Measurements from ENCODE around the gene SUV39H1. TPM values are rescaled to one million over a fixed set of nuclear protein-coding genes. Genes with fewer than 3 reads are reported as not detected.
"Not testable (repeated sequence)": the region's sequence is repeated elsewhere in the genome, so short reads cannot be mapped to it uniquely, and the experiment has no call there.

SUV39H1 gene, protein sequence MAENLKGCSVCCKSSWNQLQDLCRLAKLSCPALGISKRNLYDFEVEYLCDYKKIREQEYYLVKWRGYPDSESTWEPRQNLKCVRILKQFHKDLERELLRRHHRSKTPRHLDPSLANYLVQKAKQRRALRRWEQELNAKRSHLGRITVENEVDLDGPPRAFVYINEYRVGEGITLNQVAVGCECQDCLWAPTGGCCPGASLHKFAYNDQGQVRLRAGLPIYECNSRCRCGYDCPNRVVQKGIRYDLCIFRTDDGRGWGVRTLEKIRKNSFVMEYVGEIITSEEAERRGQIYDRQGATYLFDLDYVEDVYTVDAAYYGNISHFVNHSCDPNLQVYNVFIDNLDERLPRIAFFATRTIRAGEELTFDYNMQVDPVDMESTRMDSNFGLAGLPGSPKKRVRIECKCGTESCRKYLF
- 10 to 100 TPM in 1 of 2 experiments, 1 to 10 TPM in 1; 8.7 to 10.2 TPM for total RNA-seq
- 10 to 100 TPM; 12.4 to 15.6 TPM for polyA plus RNA-seq

DNA sequence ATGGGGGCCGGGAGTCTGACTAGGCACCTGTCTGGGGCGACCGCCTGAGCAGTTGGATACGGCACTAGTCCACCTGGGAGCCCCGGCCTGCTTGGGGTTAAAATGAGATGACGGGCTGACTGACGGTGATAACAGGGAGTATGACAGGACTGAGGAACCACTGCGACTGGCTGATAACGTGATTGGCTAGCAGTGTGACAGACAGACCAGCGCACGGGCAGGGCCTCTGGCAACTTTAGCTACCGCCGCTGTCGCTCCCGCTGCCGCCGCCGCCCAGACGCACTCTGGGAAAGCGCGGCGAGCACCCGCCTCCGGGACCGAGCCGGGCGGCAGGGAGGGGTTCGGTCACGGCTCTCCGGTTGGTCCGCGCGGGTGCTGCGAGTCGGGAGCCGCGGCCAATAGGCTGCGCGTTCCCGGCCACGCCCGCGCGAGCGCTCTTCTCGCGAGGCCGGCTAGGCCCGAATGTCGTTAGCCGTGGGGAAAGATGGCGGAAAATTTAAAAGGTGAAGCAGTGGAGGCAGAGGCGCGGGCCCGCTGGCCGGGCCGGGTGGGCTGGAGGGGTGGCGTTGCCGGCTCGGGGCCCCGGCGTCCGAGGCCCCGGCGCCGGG lies at the start of gene SUV39H1:
TSS of gene SUV39H1 (plus strand) at position 434 of the 608 bp plus-strand sequence. CDS start at position 485, 51 bp downstream.
- H3K4me3 Mint-ChIP-seq: peak within 1 kb of the TSS; percentile 88 to 98 (median 90)
- Histone ChIP-seq H3K4me3 (ENCODE audit: low read length in 2 of 2) (peak within 1 kb of the TSS; percentile 48 to 74), H3K27ac (ENCODE audit: low read depth, low read length) (peak within 1 kb of the TSS; percentile 78), H3K9me3 (ENCODE audit: control insufficient read depth in 1 of 2, low read length in 2 of 2) (no peaks in the 10 kb centered on the region), H3K4me1 (ENCODE audit: insufficient read depth, low read length) (peaks cover 19% of the 10 kb centered on the region), H3K27me3 (ENCODE audit: insufficient read depth, low read length) (no peaks in the 10 kb centered on the region), H3K36me3 (ENCODE audit: insufficient read depth, low read length) (peaks cover 18% of the 10 kb centered on the region)
- POLR2A ChIA-PET (ENCODE audit: partially characterized antibody): interaction anchor here (0.6 to 3.9 kb wide), 13 partner anchors 9 to 220 kb away, joined by 3 to 48 read pairs (median 4); partner anchors contain the start of genes HDAC6, SLC35A2 and WAS
- DNase-seq: peak; percentile 86 to 91 (median 89)
- peak within 1 kb of the TSS; percentile 95 to 98 (median 97) for H3K27ac Mint-ChIP-seq
- peaks cover 9 to 28% (median 19%) of the 10 kb centered on the region in 4 donors for H3K4me1 Mint-ChIP-seq
- H3K9me3 Mint-ChIP-seq: no peaks in the 10 kb centered on the region
- CTCF ChIA-PET (ENCODE audit: partially characterized antibody): no interaction called here
- H3K36me3 Mint-ChIP-seq: peaks cover 9 to 25% of the 10 kb centered on the region in 2 donors
- no peaks in the 10 kb centered on the region for H3K27me3 Mint-ChIP-seq
- intact Hi-C loops (cut with micrococcal nuclease): loop anchor here (1.0 to 2.0 kb wide), 4 partner anchors 16 to 105 kb away; no protein-coding TSS in a partner anchor

DNA sequence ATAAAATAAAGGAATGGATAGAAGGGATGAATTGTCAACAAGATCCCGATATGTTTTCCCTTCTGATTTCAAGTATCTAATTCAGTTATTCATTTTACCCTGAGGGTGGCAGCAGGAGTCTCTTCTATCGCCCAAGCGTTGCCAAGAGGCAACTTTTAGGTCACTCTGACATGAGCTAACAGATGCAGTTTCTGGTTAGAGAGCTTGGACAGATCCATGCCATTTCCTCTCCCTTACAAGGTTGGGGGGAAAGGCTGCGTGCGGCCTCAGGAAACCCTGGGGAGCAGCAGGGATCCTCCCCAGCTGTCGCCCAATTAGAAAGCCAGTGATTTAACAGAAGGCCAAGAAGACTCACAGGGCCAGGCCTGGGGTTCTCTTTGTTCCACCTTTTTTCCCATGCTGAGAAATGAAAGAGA lies 48.2 kb upstream of the SUV39H1 start:
- H3K36me3 Mint-ChIP-seq: no peaks in the 10 kb centered on the region
- Histone ChIP-seq H3K4me1 (ENCODE audit: insufficient read depth, low read length) (no peaks in the 10 kb centered on the region), H3K4me3 (ENCODE audit: low read length in 2 of 2) (no peak overlapping the region), H3K9me3 (ENCODE audit: control insufficient read depth in 1 of 2, low read length in 2 of 2) (no peaks in the 10 kb centered on the region), H3K27ac (ENCODE audit: low read depth, low read length) (no peak overlapping the region), H3K36me3 (ENCODE audit: insufficient read depth, low read length) (no peaks in the 10 kb centered on the region), H3K27me3 (ENCODE audit: insufficient read depth, low read length) (no peaks in the 10 kb centered on the region)
- ChIA-PET CTCF (ENCODE audit: partially characterized antibody) (interaction anchor here (0.8 to 3.3 kb wide), 41 partner anchors 8 to 537 kb away, joined by 3 to 23 read pairs (median 5); partner anchors contain the start of genes HDAC6, OTUD5, PIM2 and PQBP1), POLR2A (ENCODE audit: partially characterized antibody) (interaction anchor here (0.8 to 1.8 kb wide), 14 partner anchors 17 to 298 kb away, joined by 3 to 10 read pairs (median 3); partner anchors contain the start of genes HDAC6, PQBP1, SUV39H1 and WAS)
- no peak overlapping the region for H3K4me3 Mint-ChIP-seq
- peak overlapping the region in 4 of 7 donors; percentile 55 to 89 (median 74) for H3K27ac Mint-ChIP-seq
- H3K27me3 Mint-ChIP-seq: no peaks in the 10 kb centered on the region
- intact Hi-C loops (cut with micrococcal nuclease): loop anchor here (1.0 to 10.0 kb wide), 7 partner anchors 88 to 396 kb away; partner anchors contain the start of genes SLC35A2 and TFE3
- peaks cover 0 to 2% (median 0%) of the 10 kb centered on the region in 8 donors for H3K9me3 Mint-ChIP-seq
- peak; percentile 46 to 62 (median 47) for DNase-seq
- H3K4me1 Mint-ChIP-seq: peaks cover 0 to 8% (median 4%) of the 10 kb centered on the region in 4 donors

- no peak for DNase-seq
- intact Hi-C loops (cut with micrococcal nuclease): loop anchor here (2.0 to 10.0 kb wide), 3 partner anchors 88 to 396 kb away; partner anchors contain the start of gene TFE3
- H3K27me3 Mint-ChIP-seq: no peaks in the 10 kb centered on the region
- Histone ChIP-seq H3K27me3 (ENCODE audit: insufficient read depth, low read length) (no peaks in the 10 kb centered on the region), H3K4me1 (ENCODE audit: insufficient read depth, low read length) (no peaks in the 10 kb centered on the region), H3K9me3 (ENCODE audit: control insufficient read depth in 1 of 2, low read length in 2 of 2) (no peaks in the 10 kb centered on the region), H3K36me3 (ENCODE audit: insufficient read depth, low read length) (no peaks in the 10 kb centered on the region), H3K27ac (ENCODE audit: low read depth, low read length) (no peak overlapping the region), H3K4me3 (ENCODE audit: low read length in 2 of 2) (no peak overlapping the region)
- peaks cover 0 to 8% (median 4%) of the 10 kb centered on the region in 4 donors for H3K4me1 Mint-ChIP-seq
- H3K9me3 Mint-ChIP-seq: peaks cover 0 to 2% (median 0%) of the 10 kb centered on the region in 8 donors
- ChIA-PET CTCF (ENCODE audit: partially characterized antibody) (interaction anchor here (0.9 to 3.3 kb wide), 23 partner anchors 10 to 308 kb away, joined by 3 to 23 read pairs (median 7); partner anchors contain the start of genes HDAC6, OTUD5, PIM2 and PQBP1), POLR2A (ENCODE audit: partially characterized antibody) (interaction anchor here (1.0 to 1.8 kb wide), 7 partner anchors 65 to 297 kb away, joined by 3 to 10 read pairs (median 3); partner anchors contain the start of gene HDAC6)
- no peaks in the 10 kb centered on the region for H3K36me3 Mint-ChIP-seq
- H3K4me3 Mint-ChIP-seq: no peak overlapping the region
- H3K27ac Mint-ChIP-seq: no peak overlapping the region
Observed at GRCh38 chrX:48649102-48649501, 47.4 kb upstream of the SUV39H1 start.

- H3K9me3 Mint-ChIP-seq; CTCF ChIA-PET (ENCODE audit: partially characterized antibody); H3K27me3 ChIP-seq (ENCODE audit: insufficient read depth, low read length); H3K27ac ChIP-seq (ENCODE audit: low read depth, low read length); DNase-seq; H3K4me1 ChIP-seq (ENCODE audit: insufficient read depth, low read length); H3K36me3 ChIP-seq (ENCODE audit: insufficient read depth, low read length); H3K36me3 Mint-ChIP-seq; H3K27me3 Mint-ChIP-seq; H3K4me3 ChIP-seq (ENCODE audit: low read length in 2 of 2); H3K4me1 Mint-ChIP-seq; H3K9me3 ChIP-seq (ENCODE audit: control insufficient read depth in 1 of 2, low read length in 2 of 2); intact Hi-C loops (cut with micrococcal nuclease): not testable (repeated sequence)
- Mint-ChIP-seq H3K4me3 (peak overlapping the region in 1 of 8 donors; percentile 50), H3K27ac (peak overlapping the region in 1 of 7 donors; percentile 19)
- POLR2A ChIA-PET (ENCODE audit: partially characterized antibody): interaction anchor here (1.4 kb wide), 1 partner anchor 259 kb away, joined by 5 read pairs; the partner anchor contains the start of gene SLC35A2
Observed at GRCh38 chrX:48652055-48652579, 44.4 kb upstream of the SUV39H1 start.

- H3K4me1 ChIP-seq (ENCODE audit: insufficient read depth, low read length); H3K4me3 ChIP-seq (ENCODE audit: low read length in 2 of 2); H3K36me3 Mint-ChIP-seq; H3K9me3 Mint-ChIP-seq; H3K36me3 ChIP-seq (ENCODE audit: insufficient read depth, low read length); H3K27ac ChIP-seq (ENCODE audit: low read depth, low read length); H3K4me1 Mint-ChIP-seq; H3K27ac Mint-ChIP-seq; CTCF ChIA-PET (ENCODE audit: partially characterized antibody); DNase-seq; H3K9me3 ChIP-seq (ENCODE audit: control insufficient read depth in 1 of 2, low read length in 2 of 2); intact Hi-C loops (cut with micrococcal nuclease); H3K27me3 Mint-ChIP-seq; H3K27me3 ChIP-seq (ENCODE audit: insufficient read depth, low read length); H3K4me3 Mint-ChIP-seq: not testable (repeated sequence)
- POLR2A ChIA-PET (ENCODE audit: partially characterized antibody): interaction anchor here (0.6 kb wide), 1 partner anchor 244 kb away, joined by 3 read pairs; no protein-coding TSS in a partner anchor
Observed at GRCh38 chrX:48654746-48655145, 41.8 kb upstream of the SUV39H1 start.

- intact Hi-C loops (cut with micrococcal nuclease); H3K36me3 ChIP-seq (ENCODE audit: insufficient read depth, low read length); H3K36me3 Mint-ChIP-seq; POLR2A ChIA-PET (ENCODE audit: partially characterized antibody); H3K9me3 ChIP-seq (ENCODE audit: control insufficient read depth in 1 of 2, low read length in 2 of 2); DNase-seq; H3K27ac ChIP-seq (ENCODE audit: low read depth, low read length); H3K27me3 ChIP-seq (ENCODE audit: insufficient read depth, low read length); CTCF ChIA-PET (ENCODE audit: partially characterized antibody); H3K27me3 Mint-ChIP-seq; H3K4me3 ChIP-seq (ENCODE audit: low read length in 2 of 2); H3K9me3 Mint-ChIP-seq; H3K27ac Mint-ChIP-seq; H3K4me3 Mint-ChIP-seq; H3K4me1 ChIP-seq (ENCODE audit: insufficient read depth, low read length): not testable (repeated sequence)
- peaks cover 6 to 15% (median 10%) of the 10 kb centered on the region in 4 donors for H3K4me1 Mint-ChIP-seq
Observed at GRCh38 chrX:48659686-48660085, 36.8 kb upstream of the SUV39H1 start.

Data from CD4-positive, alpha-beta memory T cell (primary cell).